ENCODE measurements around the gene BAG5.
"Not testable (repeated sequence)": the region's sequence is repeated elsewhere in the genome, so short reads cannot be mapped to it uniquely, and the experiment has no call there.

The BAG5 gene

DNA sequence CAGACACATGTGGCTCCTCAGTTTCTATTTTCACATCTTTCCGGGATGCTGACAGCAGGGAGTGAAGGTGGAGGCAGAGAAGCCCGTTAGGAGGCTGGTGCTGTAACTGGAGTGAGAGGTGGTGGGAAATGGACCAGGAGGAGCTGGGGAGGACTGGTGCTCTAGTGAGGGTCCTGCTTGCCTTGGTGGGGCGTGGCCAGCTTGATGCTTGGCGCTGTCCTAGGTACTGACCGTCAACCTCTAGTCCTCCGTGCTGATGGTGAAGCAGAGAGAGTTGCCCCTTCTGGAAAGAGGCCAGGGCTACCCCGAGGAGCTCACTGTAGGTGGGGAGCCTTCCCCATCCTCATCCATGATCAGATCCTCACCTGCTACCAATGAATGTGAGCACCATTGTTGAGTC, 32.1 kb downstream of the BAG5 start:
- no peak for DNase-seq (ENCODE audit: insufficient read length, low spot score)
- FAIRE-seq, result no peak
- TF ChIP-seq POLR2A (IDR thresholded peaks at IDR 0.05; ENCODE audit: low read depth, low read length), result no peak

DNA sequence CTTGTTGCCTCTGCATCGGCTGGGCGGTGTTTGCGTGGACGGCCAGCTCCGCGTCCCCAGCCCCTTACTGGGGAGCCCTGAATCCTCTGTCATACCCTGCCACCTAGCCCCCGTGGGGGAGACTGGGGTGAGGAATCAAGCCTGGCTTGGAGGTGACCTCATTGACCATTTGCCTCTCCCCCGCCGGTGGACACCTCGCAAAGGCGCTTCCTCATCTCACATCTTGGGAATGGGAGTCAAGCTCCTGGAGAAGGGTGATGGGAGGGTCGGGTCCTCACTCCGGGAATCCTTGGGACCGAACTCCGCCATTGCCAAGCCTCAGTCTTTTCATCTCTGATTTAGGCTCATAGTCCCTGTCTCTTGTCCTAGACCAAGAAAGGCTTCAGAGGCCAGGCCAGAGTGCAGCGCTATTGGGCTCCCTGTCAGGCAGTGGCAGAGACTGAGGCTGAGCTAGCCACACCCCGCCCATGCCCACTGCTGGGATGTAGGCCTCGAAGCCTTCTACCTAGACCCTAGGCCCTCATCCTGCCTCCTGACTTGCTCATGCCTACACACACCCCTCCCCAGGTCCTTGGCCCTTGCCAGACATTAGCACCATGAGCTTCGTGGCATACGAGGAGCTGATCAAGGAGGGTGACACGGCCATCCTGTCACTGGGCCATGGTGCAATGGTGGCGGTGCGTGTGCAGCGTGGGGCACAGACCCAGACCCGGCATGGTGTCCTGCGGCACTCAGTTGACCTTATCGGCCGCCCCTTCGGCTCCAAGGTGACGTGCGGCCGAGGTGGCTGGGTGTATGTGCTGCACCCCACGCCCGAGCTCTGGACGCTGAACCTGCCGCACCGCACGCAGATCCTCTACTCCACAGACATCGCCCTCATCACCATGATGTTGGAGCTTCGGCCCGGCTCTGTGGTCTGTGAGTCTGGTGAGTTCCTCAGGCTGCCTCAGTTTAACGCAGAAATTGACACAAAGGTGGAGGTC, 32.8 kb downstream of the BAG5 start:
- DNase-seq (ENCODE audit: insufficient read length, low spot score) (no peak), FAIRE-seq (no peak)
- no peak for TF ChIP-seq POLR2A (IDR thresholded peaks at IDR 0.05; ENCODE audit: low read depth, low read length)

GRCh38 chr14:103528587-103529382, 33.7 kb downstream of the BAG5 start, which contains the start of gene TRMT61A:
Gene TRMT61A, plus strand, starts transcription at chr14:103529196. Its CDS starts 783 bp downstream, at chr14:103529979.
- FAIRE-seq (no peak), DNase-seq (ENCODE audit: insufficient read length, low spot score) (peak; percentile 98)
- peak; percentile 33; the same call in 1 of the 2 replicates for TF ChIP-seq POLR2A (IDR thresholded peaks at IDR 0.05; ENCODE audit: low read depth, low read length)

- TF ChIP-seq POLR2A (IDR thresholded peaks at IDR 0.05; ENCODE audit: low read depth, low read length), result no peak
- DNase-seq (ENCODE audit: insufficient read length, low spot score), result no peak
- no peak for FAIRE-seq
Measured at GRCh38 chr14:103528146-103528586, 34.3 kb downstream of the BAG5 start.

DNA sequence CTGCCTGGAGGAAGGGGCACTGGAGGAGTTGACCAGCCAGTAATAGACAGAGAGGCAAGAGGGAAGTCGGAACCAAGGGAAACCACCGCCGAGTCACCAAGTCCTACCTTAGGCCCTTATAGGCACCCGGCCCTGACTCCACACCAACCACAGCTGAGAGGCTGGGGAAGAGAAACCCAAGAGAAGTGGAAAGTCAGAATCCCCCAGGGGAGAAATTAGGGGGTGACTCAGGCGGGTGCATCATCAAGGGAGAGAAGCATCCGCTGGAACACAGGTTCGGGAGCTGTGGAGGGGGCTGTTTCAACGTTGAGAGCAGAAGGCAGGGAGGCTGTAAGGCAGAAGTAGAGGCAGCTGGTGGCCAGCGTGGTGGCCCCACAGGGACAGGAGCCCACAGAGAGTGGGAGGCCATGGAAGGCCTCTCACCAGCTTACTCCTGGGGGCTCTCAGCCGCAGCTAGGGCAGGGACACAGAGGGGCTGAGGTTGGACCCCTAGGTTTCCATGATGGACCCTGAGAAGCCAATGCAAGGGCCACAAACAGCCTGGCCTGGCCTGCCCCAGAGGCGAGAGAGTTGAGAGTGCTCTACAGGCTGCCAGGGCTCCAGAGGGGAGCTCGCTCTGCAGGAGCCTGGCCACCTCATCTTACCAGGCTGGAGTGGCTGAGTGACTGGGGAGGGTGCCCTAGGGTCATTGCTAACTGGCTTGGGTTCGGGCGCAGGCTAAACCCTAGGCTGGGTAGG, 34.9 kb downstream of the BAG5 start:
- no peak for TF ChIP-seq POLR2A (IDR thresholded peaks at IDR 0.05; ENCODE audit: low read depth, low read length)
- FAIRE-seq, result no peak
- DNase-seq (ENCODE audit: insufficient read length, low spot score), result peak; percentile 78

DNA sequence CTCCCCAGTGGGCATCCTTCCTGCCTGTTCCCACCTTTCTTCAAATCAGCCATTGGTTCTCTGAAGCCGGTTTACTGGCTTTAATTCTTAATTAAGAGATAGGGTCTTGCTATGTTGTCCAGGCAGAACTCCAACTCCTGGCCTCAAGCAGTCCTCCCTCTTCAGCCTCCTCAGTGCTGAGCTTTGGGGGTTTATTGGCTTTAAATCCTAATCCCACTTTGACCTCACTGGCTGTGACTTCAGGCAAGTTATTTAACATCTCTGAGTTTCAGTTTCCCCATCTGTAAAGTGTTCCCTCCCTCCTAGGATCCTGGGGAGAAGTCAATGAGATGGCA, 35.6 kb downstream of the BAG5 start:
- no peak for TF ChIP-seq POLR2A (IDR thresholded peaks at IDR 0.05; ENCODE audit: low read depth, low read length)
- DNase-seq (ENCODE audit: insufficient read length, low spot score), result no peak
- FAIRE-seq, result no peak

- DNase-seq (ENCODE audit: insufficient read length, low spot score) (no peak), FAIRE-seq (no peak)
- no peak for TF ChIP-seq POLR2A (IDR thresholded peaks at IDR 0.05; ENCODE audit: low read depth, low read length)
Measured at GRCh38 chr14:103526247-103526913, 36.1 kb downstream of the BAG5 start.

- not testable (repeated sequence) for DNase-seq (ENCODE audit: insufficient read length, low spot score); FAIRE-seq
Measured at GRCh38 chr14:103525430-103526246, 36.8 kb downstream of the BAG5 start.

GRCh38 chr14:103524002-103524935, 38.2 kb downstream of the BAG5 start:
- FAIRE-seq (no peak), DNase-seq (ENCODE audit: insufficient read length, low spot score) (no peak)
- TF ChIP-seq POLR2A (IDR thresholded peaks at IDR 0.05; ENCODE audit: low read depth, low read length), result no peak

GRCh38 chr14:103523575-103523954, 38.9 kb downstream of the BAG5 start:
- FAIRE-seq (no peak), DNase-seq (ENCODE audit: insufficient read length, low spot score) (no peak)
- no peak for TF ChIP-seq POLR2A (IDR thresholded peaks at IDR 0.05; ENCODE audit: low read depth, low read length)
